GM12878 (cell line): ENCODE measurements around the gene TM9SF4. TPM values are rescaled to one million over a fixed set of nuclear protein-coding genes. Genes with fewer than 3 reads are reported as not detected.

ENCODE experiments used
- ATAC-seq: fragments of 200-7000 bp; cut with Tn5 transposase; 3 replicates; pipeline ENCODE4 v1.9.1; 2020; ENCODE audit warnings: mild to moderate bottlenecking, moderate library complexity
- BruUV-seq: library from RNA; stranded (reverse); fragments of 400-500 nt; replicated peaks from 2 replicates; lab custom pipeline; 2021; lab: Mats Ljungman, UMichigan
- CTCF ChIA-PET: fragments of 300-600 bp; sonication (Branson Sonifier 250); formaldehyde crosslinking; extraction: SDS; loops from one replicate; lab custom pipeline; 2021; ENCODE audit warnings: inconsistent platforms; lab: Yijun Ruan, JAX
- POLR2A ChIA-PET: fragments of 350-600 bp; formaldehyde crosslinking; extraction: SDS; loops from one replicate; lab custom pipeline; 2021; ENCODE audit warnings: inconsistent platforms; lab: Charles Lee
- RAD21 ChIA-PET: fragments of 300-600 bp; sonication (Branson Sonifier 250); formaldehyde crosslinking; loops from one replicate; lab custom pipeline; 2023; ENCODE audit warnings: antibody characterized with exemption; ENCODE audit not compliant: unreplicated experiment; lab: Charles Lee
- SMC1A ChIA-PET: fragments of 300-600 bp; sonication (Branson Sonifier 250); formaldehyde crosslinking; loops from one replicate; lab custom pipeline; 2023; ENCODE audit not compliant: unreplicated experiment, uncharacterized antibody; lab: Charles Lee
- DNase-seq: peaks from one replicate; pipeline ENCODE4 v3.0.0-alpha.2; 2011; ENCODE audit warnings: low read depth, low spot score
- FAIRE-seq: peaks from 3 replicates; lab custom pipeline; 2011; peaks lifted over from hg19 to GRCh38; lab: Jason Lieb, UNC
- H2AFZ ChIP-seq: 2 replicates; pipeline ENCODE4 v1.6.0; 2011; ENCODE audit warnings: low read depth, low read length, control low read depth; ENCODE audit not compliant: control insufficient read depth
- H3K27ac ChIP-seq: 2 replicates; pipeline ENCODE4 v1.5.1; 2011; ENCODE audit warnings: control low read depth; ENCODE audit not compliant: control insufficient read depth, insufficient read depth
- H3K27me3 ChIP-seq, 2 experiments: replicated peaks in 1 of 2; 2 replicates each; pipeline versions ENCODE4 v1.6.0 to v1.6.1; 2011; ENCODE audit warnings: low read length in 1 of 2; ENCODE audit not compliant: control insufficient read depth in 2 of 2, insufficient read depth in 2 of 2
- H3K36me3 ChIP-seq, 2 experiments: 2 replicates each; pipeline ENCODE4 v1.5.1; 2011; ENCODE audit warnings: low read length in 1 of 2; ENCODE audit not compliant: control insufficient read depth in 2 of 2, insufficient read depth in 2 of 2
- H3K4me1 ChIP-seq: 2 replicates; pipeline ENCODE4 v1.6.1; 2011; ENCODE audit warnings: mild to moderate bottlenecking, low read length, moderate library complexity, mixed read lengths; ENCODE audit not compliant: control insufficient read depth, insufficient read depth
- H3K4me2 ChIP-seq: 2 replicates; pipeline ENCODE4 v1.6.0; 2011; ENCODE audit warnings: control low read depth; ENCODE audit not compliant: control insufficient read depth, insufficient read depth
- H3K4me3 ChIP-seq: fragments of 200-600 bp; sonication (generic); 2 replicates; pipeline ENCODE4 v1.5.1; 2016
- H3K79me2 ChIP-seq: 2 replicates; pipeline ENCODE4 v1.6.0; 2011; ENCODE audit warnings: low read length; ENCODE audit not compliant: control insufficient read depth, insufficient read depth
- H3K9ac ChIP-seq: 2 replicates; pipeline ENCODE4 v1.8.0; 2011; ENCODE audit warnings: low read length, control low read depth, mixed read lengths; ENCODE audit not compliant: control insufficient read depth, insufficient read depth
- H3K9me3 ChIP-seq: replicated peaks from 3 replicates; pipeline ENCODE4 v1.5.1; 2011; ENCODE audit warnings: mild to moderate bottlenecking, low read length; ENCODE audit not compliant: control insufficient read depth, insufficient read depth
- H4K20me1 ChIP-seq: 2 replicates; pipeline ENCODE4 v1.6.0; 2011; ENCODE audit not compliant: control insufficient read depth, insufficient read depth
- BACH1 ChIP-seq: fragments of 450-650 bp; IDR thresholded peaks from 2 replicates; pipeline ENCODE4 v1.6.1; 2017; ENCODE audit warnings: mild to moderate bottlenecking, borderline replicate concordance
- GATAD2B ChIP-seq: fragments of 450-650 bp; conservative IDR thresholded peaks from 2 replicates; pipeline ENCODE4 v1.6.1; 2017; ENCODE audit warnings: low read depth, mild to moderate bottlenecking, moderate library complexity
- JUND ChIP-seq: IDR thresholded peaks from 2 replicates; pipeline ENCODE4 v1.6.1; 2012; ENCODE audit warnings: low read depth, mild to moderate bottlenecking, low read length, improper control_type of control experiment, moderate library complexity
- NBN ChIP-seq: fragments of 450-650 bp; IDR thresholded peaks from 2 replicates; pipeline ENCODE4 v1.6.1; 2016
- NKRF ChIP-seq: fragments of 450-650 bp; conservative IDR thresholded peaks from 2 replicates; pipeline ENCODE4 v1.6.1; 2017; ENCODE audit warnings: mild to moderate bottlenecking, moderate library complexity
- PAX8 ChIP-seq: fragments of 450-650 bp; IDR thresholded peaks from 2 replicates; pipeline ENCODE4 v1.6.1; 2017; ENCODE audit warnings: mild to moderate bottlenecking, moderate library complexity
- POLR2AphosphoS2 ChIP-seq: IDR thresholded peaks from 2 replicates; pipeline ENCODE4 v1.6.1; 2011; ENCODE audit warnings: low read depth, mild to moderate bottlenecking, low read length, improper control_type of control experiment, moderate library complexity
- SIN3A ChIP-seq: IDR thresholded peaks from 2 replicates; pipeline ENCODE4 v1.6.1; 2012; ENCODE audit warnings: low read depth, low read length, improper control_type of control experiment
- SP1 ChIP-seq: IDR thresholded peaks from one replicate; pipeline ENCODE4 v1.6.1; 2011; ENCODE audit warnings: low read depth, low read length
- STAT1 ChIP-seq: fragments of 450-650 bp; conservative IDR thresholded peaks from 2 replicates; pipeline ENCODE4 v1.6.1; 2014; ENCODE audit warnings: antibody characterized with exemption, mild to moderate bottlenecking
- SUZ12 ChIP-seq: fragments of 200-600 bp; sonication (generic); IDR thresholded peaks from one replicate; pipeline ENCODE4 v1.6.1; 2018; ENCODE audit warnings: antibody characterized with exemption, mild to moderate bottlenecking; ENCODE audit not compliant: unreplicated experiment
- TCF3 ChIP-seq: IDR thresholded peaks from 2 replicates; pipeline ENCODE4 v1.6.1; 2012; ENCODE audit warnings: low read depth, mild to moderate bottlenecking, low read length, borderline replicate concordance; ENCODE audit not compliant: insufficient read depth
- ZNF207 ChIP-seq: fragments of 450-650 bp; IDR thresholded peaks from 2 replicates; pipeline ENCODE4 v1.6.1; 2014; ENCODE audit warnings: antibody characterized with exemption, mild to moderate bottlenecking, borderline replicate concordance
- ZNF24 ChIP-seq: fragments of 450-650 bp; IDR thresholded peaks from 2 replicates; pipeline ENCODE4 v1.6.1; 2017; ENCODE audit warnings: antibody characterized with exemption, mild to moderate bottlenecking
- WGBS: methylation state at CpG from one replicate; pipeline ENCODE4 v1.1.6; 2016; ENCODE audit warnings: low lambda C conversion rate; ENCODE audit not compliant: insufficient replicate concordance, insufficient coverage; ENCODE audit errors: missing lambda C conversion rate; 5-methylcytosine and 5-hydroxymethylcytosine counted together
- in situ Hi-C: fragments of 300-500 bp; cut with MboI; formaldehyde crosslinking; loops from 9 replicates; pipeline ENCODE4 v1.14.3; 2018; ENCODE audit warnings: mixed read lengths
- intact Hi-C: fragments of 100-400 bp; cut with micrococcal nuclease; formaldehyde crosslinking; loops from one replicate; pipeline ENCODE4 v1.14.2; 2022; ENCODE audit not compliant: unreplicated experiment
- polyA plus RNA-seq, 11 experiments: library from polyadenylated mRNA; depleted of rRNA in 4 of 11; unstranded in 6 of 11; stranded (reverse) in 5 of 11; fragments of >200 nt; fragmentation: Nextera tagmentation in 4 of 11; fragmentation: Illumina TruSeq in 1 of 11; extraction: Ambion mirVana in 4 of 11; extraction: Trizol in 1 of 11; gene quantifications; 1 replicate in 1 of 11; 2 replicates in 10 of 11; pipeline versions ENCODE4 v1.2.1 to v1.2.3, GENCODE V29; 2011 to 2016; ENCODE audit warnings: inconsistent platforms in 2 of 11, missing spikeins in 2 of 11, low read depth in 1 of 11
- total RNA-seq, 4 experiments: library from RNA; depleted of rRNA in 3 of 4; stranded (reverse); fragments of >200 nt in 3 of 4; fragmentation: Illumina TruSeq in 1 of 4; extraction: Trizol in 1 of 4; gene quantifications; 2 replicates each; pipeline versions ENCODE4 v1.2.1 to v1.2.3, GENCODE V29; 2013 to 2021
- TF ChIP-seq, protein P1 (sequence below): IDR thresholded peaks from 2 replicates; pipeline ENCODE4 v1.6.1; 2011; ENCODE audit warnings: low read depth, mild to moderate bottlenecking, low read length, moderate library complexity, borderline replicate concordance; ENCODE audit errors: extremely low read depth

Gene TM9SF4
- total and polyA plus RNA-seq, 10 of the 15 experiments (the other 5 are each of a cell fraction or from before 2014, with no cell fraction given) = 8.5 to 47.8 (median 24.3) TPM

GRCh38 chr20:32126919-32127318 is 17.4 kb downstream of the TM9SF4 start:
- H3K4me3 ChIP-seq = no peak overlapping the region
- no peak for DNase-seq
- H3K36me3 ChIP-seq = peaks cover 4% of the 10 kb centered on the region in 2 experiments; a peak in 3 of 4 replicates
- WGBS = 97% methylated on average over 8 of the region's 8 CpGs
- TF ChIP-seq SUZ12 (no peak), ZNF207 (no peak), GATAD2B (no peak), PAX8 (no peak), POLR2AphosphoS2 (no peak), STAT1 (no peak), NKRF (no peak), SP1 (no peak), SIN3A (no peak), TCF3 (no peak), BACH1 (no peak), JUND (no peak), ZNF24 (no peak), NBN (no peak)
- TF ChIP-seq, protein P1, sequence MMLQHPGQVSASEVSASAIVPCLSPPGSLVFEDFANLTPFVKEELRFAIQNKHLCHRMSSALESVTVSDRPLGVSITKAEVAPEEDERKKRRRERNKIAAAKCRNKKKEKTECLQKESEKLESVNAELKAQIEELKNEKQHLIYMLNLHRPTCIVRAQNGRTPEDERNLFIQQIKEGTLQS = no peak
- intact Hi-C loops = no loop called here
- RAD21 ChIA-PET = no interaction called here
- H4K20me1 ChIP-seq = no peaks in the 10 kb centered on the region
- no peak overlapping the region for H3K9ac ChIP-seq
- no peak overlapping the region for H3K4me2 ChIP-seq
- no peaks in the 10 kb centered on the region for H3K27me3 ChIP-seq
- in situ Hi-C loops = no loop called here
- no peak for FAIRE-seq
- ATAC-seq = no peak
- POLR2A ChIA-PET = no interaction called here
- no peak overlapping the region for H3K27ac ChIP-seq
- no TSS peak for BruUV-seq
- no peak overlapping the region for H2AFZ ChIP-seq
- CTCF ChIA-PET = no interaction called here
- H3K4me1 ChIP-seq = peaks cover 3% of the 10 kb centered on the region; the same call in 1 of the 2 replicates
- no peaks in the 10 kb centered on the region for H3K9me3 ChIP-seq
- SMC1A ChIA-PET = no interaction called here
- peaks cover 16% of the 10 kb centered on the region for H3K79me2 ChIP-seq
